Measurements from ENCODE around the gene EVC.
"Not testable (repeated sequence)": the region's sequence is repeated elsewhere in the genome, so short reads cannot be mapped to it uniquely, and the experiment has no call there.

The EVC gene

DNA sequence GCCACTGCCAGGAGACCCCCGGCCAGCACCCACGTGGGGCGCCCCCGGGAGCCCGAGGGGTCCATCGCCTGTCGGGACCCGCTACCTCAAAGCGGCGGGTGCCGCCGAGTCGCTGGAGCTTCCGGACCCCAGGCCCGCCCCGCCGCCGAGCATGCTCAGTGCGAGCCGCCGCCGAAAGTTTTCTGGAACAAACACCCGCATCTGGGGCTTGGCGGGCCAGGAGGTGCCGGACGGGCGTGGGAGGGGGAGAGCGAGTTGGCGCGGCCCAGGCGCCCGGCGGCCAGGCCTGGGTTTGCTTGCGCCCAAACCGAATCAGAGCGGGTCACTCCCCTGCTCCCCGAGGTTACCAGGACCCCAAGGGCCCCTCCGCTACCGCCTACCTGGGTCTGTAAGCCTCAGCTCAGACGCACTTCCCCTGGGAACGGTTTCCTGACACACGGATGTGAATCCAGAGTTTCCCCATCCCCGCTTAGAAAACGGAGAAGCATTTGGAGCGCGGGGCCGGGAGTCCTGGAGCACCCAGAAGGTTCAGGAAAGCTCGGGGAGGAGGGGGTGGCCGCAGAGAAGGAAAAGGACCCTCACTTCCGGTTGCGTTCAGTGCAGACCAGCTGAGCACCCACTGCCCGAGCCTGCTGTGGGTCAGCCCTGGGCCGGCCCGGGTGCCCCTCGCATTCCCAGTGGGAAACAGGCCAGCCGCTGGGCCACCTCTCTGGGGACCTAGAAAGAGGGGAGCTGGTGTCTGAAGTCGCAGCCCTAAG lies 2.4 kb upstream of the EVC start, which contains the start of gene EVC2:
EVC2 (minus strand) TSS at position 111 of the 758 bp plus-strand sequence; CDS start at position 65, 46 bp downstream.
- DNase-seq (ENCODE audit: low spot score), result no peak

DNA sequence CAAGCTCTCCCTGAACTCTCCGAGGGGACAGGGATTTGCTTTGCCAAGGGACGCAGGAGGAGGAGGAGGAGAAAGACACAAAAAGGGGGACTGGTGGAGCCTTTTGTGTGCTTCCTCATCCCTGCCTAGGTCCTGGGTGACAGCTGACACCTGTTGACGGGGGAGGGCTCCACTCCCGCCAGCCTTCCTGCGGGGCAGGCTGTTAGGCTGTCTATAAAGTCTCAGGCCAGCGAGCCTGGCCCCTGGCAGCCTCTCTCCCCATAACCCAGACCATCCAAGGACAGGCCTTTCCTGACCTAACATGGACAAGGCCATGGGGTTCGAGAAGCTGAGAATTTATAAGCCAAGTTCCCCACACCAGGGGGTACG lies 1.8 kb upstream of the EVC start:
- no peak for DNase-seq (ENCODE audit: low spot score)

DNA sequence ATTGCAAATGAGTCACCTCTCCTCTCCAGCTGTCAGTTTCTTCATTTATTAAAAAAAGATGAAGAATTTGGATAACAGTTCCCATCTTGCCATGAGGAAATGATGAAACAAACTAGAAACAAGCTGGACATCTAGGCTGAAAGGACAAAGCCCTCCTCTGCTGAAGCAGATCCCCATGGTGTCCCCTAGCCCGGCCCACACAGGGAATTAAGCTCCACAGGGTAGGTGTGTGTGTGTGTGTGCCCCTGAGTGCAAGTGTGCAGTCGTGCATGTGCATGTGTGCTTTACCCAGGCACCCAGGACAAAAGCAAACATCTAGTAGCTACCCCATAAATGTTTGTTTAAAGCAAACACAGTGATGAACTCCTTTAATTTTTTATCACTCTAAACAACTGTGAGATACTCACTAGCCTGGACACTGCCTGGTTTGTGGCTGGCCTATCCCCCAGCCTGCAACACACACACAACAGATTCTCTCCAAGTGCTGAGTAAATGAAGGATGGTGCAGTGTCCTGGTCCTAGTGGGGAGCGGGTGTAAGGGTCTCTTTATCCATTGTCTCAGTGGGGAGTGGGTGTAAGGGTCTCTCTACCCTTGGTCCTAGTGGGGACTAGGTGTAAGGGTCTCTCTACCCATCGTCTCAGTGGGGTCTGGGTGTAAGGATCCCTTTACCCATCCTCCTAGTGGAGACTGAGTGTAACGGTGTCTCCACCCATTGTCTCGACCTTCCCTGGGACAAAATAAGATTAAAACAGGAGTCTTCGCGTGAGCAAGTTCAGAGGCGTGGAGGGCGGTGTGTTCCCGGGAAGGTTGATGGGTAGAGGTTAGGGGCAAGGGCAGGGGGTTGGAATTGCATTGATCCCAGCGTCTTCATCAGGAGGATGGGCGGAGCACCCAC lies 688 bp upstream of the EVC start:
- no peak for DNase-seq (ENCODE audit: low spot score)

DNA sequence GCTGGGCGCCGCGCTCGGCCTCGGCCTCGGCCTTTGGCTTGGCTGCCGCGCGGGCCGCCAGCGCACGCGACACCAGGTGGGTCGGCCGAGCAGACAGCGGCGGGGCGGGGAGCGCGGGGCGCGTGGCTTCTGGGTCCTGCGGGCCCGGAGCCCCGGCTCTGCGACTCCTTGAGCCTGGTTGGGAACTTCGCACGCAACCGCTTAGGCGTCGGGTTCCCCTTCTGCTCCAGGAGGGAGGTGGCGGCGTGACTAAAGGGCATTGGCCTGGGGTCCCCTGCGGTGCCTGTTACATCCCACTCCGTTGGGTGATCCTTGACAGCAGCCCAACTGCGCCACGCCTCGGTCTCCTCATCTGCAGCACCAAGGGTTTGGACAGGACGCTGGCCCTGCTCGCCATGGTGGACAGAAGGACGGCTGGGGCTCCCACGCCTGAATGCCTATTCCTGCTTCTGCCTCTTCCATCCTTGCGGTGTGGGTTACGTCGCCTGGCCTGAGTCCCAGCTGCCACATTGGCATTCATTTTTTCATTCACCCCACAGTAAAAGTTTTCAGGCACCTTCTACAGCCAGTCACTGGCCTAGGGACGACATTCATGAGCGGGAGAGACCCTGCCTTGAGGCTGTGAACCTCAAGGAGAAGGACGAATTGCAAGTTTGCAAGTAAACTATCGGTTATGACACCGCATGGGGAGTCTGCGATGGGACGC lies 631 bp downstream of the EVC start:
- DNase-seq (ENCODE audit: low spot score), result no peak

DNA sequence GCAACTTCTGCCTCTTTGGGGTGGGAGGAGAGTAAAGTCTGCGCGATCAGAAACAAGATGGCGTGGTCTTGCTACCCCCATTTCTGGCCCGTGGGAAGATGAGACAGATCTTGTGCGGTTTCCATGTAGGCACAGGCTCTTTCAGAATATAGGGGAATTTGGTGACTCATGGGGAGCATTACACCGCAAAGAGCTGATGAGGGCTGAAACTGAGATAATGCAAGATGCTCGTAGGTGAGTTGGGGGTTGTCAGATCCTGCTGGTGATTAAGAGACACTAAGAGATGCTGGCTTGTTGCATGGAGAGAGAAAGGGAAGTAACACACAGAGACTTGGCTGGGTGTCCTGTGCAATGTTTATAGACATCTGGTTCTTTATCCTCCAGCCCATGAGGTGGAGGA lies 1.5 kb downstream of the EVC start:
- no peak for DNase-seq (ENCODE audit: low spot score)

DNA sequence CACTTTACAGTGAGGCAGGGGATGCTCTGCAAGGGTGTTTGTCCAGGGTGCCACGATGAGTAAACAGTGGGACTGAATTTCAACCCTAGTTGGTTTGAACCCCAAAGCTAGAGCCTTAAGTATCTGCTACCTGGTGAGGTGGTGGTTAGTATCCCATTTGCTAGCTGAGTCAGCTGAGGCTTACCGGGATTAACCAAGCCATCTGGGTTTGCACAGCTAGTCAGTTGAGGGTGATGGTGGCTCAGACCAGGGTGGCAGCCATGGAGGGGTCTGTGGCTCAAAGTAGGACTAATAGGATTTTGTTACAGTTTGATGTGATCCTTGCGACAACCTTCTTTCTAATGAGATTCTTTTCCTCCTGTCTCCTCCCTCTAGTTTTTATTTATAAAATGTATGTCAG lies 1.9 kb downstream of the EVC start:
- no peak for DNase-seq (ENCODE audit: low spot score)

DNA sequence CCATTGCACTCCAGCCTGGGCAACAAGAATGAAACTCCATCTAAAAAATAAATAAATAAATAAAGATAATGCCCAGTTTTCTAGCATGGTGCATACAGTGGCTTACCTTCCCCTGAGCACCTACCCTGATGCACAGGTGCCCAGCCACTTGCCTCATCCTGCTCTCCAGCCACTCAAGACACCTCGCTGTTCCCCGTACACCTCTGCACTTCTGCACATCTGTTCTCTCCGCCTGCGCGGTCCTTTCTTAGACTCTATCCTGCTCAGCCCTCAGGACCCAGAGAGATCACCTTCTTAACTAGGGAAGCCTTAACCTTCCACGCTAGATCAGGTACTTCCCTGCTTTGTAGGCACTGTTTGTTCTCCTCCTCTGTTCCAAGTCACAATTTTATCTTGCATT lies 2.9 kb downstream of the EVC start:
- no peak for DNase-seq (ENCODE audit: low spot score)

DNA sequence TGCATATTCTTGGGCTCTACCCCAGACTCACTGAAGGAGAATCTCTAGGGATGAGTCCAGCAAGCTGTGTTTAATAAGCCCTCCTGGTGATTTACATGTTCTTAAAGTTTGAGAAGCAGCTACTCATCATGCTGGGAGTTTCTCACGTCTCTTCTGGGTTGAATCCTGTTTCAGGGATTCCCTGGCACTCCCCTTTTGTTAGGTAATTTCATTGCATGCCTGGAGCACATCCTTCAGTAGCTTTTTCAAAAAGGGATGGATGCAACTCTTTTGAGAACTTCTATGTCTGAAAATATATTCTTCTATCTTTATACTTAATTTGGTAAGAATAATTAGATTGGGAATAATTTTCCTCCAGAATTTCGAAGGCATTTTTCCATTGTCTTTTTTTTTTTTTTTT lies 4.4 kb downstream of the EVC start:
- no peak for DNase-seq (ENCODE audit: low spot score)

DNA sequence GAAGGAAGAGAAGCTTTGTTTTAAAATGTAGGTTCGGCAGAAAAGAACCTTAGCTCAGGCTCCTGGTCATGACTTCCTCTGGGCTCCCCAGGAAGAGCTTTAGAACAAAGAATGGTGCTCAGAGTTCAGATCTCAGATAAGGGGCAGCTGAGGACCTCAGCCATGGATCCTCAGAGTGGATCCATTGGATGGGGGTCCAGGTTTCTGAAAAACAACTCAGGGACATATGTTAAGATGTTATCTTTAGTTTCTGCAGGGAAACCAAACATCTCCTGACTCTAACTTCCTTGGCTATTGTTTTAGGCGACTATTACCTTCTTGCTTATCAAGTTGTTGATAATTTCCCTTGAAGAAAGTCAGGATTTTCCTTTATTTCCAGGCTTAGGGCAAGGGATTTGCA lies 5.4 kb downstream of the EVC start:
- no peak for DNase-seq (ENCODE audit: low spot score)

DNA sequence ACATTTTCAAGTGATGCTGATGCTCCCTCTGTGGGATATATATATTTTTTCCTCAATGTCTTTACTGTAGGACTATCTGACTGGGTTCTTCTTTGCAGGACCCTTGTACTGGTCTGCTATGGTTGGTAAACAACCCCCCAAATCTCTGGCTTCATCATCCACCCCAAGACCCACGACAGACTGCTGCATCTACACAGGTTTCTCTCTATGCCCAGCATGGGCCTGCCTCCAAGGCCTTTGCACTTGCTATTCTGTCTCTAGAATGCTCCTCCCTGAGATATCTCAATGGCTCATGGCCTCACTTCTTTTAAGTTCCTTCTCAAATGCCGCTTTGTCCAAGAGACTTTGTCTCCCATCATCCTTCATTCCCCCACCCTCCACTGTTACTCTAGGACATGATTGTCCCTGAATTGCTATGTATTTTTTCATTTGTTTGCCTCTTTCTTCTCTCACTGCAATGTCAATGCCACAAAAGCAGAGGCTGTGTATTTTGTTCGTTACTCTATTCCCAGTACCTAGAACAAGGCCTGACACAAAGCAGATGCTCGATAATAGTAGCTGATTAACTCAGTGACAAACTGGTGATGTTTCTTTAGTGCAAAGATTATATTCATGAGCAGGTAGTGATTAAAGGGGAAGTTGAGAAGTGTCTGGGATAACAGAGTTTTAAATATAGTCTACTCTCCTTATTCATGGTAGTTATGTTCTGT lies 6.6 kb downstream of the EVC start:
- DNase-seq (ENCODE audit: low spot score), result no peak

DNA sequence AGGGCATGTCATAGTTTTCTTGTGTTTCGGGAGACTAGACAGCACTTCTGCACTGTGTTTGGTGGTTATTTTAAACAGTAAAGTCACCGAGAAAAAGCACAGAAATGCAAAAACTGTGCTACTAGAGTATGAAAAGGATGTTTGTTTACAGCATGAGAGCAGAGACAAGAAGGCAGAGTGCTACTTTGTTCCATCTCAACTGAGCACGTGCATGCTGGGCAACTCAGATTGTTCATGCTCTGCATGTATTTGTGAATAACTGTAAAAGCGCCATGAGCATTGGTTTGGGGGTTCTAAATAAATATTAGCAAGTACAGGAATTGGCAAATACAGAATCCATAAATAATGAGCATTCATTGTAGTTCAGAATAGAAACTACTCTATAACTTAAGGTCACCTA lies 7.4 kb downstream of the EVC start:
- DNase-seq (ENCODE audit: low spot score), result no peak

DNA sequence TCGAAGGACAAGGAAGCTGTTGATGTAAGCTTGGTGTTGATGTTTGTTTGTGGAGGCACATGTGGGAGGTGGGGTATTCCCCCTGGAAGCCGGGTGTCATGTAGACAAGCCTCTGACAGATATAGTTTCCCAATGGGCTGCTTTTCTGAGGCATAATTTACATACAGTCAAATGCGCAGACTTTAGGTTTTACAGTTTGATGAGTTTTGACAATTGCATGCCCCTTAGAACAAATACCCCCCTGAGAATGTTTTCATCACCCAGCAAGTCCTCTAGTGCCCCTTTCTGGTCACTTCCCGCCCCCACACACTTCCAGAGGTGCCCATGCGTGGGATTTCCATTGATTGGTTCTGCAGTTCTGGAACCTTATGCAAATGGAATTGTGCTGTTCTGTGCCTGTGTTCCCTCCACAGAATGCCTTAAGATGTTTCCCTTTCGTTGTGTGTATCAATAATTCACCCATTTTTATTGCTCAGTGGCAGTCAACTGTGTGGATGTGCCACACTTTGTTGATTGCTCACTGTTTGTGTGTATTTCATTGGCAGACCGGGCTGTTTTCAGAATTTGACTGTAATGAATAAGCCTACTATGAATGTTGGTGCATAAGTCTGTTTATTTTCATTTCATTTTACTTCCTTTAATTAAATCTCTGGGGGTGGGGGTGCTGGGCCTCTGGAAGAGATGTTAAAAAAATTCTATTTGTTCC lies 8.5 kb downstream of the EVC start:
- no peak for DNase-seq (ENCODE audit: low spot score)

DNA sequence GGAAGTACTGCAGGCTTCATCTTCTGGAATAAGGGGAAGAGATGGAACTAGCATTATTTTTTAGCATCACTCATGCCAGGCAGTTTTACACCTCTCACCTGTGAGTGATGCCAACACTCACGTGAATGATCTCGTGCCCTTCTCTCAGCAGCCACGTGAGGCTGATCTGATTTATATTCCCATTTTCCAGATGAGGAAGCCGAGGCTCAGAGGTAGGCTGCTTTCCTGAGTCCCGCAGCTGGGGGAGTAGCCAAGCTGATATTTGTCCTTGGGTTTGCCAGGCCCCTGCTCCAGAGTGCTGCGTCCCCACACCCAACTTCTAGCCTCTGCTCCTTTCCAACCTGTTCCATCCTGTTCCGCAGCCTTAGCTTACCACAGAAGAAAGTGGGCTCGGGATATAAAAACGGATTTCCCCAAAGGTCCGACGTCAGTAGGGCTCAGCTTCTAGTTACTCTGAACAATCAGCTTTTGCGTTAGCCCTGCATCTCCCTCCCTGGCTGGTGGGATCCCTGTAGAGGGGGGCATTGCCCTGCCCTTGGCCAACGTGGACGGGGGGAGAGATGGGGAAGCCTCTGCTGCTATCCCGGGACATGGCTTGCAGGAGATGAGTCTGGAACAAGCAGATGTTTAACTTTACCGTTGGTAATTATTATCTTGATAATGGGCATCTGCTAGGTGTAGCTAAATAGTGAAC lies 9.3 kb downstream of the EVC start:
- DNase-seq (ENCODE audit: low spot score), result no peak

DNA sequence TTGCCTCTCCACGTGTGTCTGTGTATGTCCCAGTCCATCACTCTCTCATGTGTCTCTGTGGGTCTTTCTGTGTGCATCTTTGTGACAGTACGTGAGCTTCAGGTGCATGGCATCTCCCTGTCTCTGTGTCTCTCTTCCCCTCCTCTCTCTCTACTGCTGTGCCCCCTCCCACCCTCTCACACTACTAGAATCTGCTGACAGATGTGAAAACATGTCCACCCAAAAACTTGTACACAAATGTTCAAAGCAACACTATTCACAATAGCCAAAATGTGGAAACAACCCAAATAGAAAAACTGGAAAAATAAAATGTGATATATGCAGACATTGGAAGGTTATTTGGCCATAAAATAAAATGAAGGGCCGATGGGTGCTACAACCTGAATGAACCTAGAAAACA lies 10.0 kb downstream of the EVC start:
- DNase-seq (ENCODE audit: low spot score), result no peak

DNA sequence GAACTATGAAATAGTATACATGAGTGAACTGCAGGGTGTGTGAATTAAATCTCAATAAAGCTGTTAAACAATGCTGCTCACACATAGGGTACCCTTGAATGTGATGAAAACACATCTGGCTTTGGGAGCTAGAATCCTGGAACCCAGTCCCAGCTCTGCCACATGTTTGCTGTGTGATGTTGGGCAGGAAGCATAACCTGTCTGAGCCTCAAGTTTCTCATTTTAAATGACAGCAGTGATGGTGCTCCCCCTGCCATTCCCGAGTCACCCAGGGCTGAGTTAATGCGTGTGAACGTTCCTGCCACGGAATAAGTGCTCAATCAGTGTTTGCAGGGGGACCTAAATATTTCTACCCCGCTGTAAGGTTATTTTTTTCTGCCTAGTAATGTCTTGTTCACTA lies 10.9 kb downstream of the EVC start:
- no peak for DNase-seq (ENCODE audit: low spot score)

DNA sequence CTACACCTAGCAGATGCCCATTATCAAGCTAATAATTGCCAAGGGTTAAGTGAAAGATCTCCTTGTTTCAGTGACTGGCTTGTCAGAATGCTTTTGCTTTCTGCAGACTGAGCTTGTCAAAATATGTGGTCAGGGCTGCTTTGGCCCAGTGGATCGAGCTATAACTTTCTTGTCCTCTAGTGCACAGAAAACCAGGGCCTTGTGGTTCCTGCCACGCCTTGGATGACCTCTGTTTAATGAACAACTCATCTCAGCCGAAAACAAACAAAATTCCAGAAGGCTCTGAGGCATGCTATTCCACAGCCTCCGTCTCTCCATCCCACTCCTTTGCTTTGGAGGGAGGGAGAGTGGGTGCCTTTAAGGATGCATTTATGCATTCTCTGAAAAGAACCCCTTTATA lies 11.3 kb downstream of the EVC start:
- no peak for DNase-seq (ENCODE audit: low spot score)

DNA sequence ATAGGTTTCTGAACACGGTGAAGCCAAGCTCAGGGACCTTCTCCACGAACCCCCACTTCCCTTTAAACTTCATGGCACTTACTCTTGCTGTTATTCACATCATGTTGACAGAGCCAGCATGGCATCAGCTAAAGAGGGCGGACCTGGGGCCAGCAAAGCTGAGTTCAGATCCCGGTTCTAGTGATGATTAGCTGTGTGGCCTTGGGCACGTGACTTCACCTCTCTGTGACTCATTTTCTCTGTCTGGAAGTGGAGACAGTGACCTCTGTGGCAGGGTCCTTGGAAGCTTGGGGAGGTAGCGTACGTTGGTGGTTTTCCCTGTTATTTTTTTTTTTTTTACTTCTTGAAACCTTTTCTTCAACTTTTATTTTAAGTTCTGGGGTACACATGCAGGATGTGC lies 13.4 kb downstream of the EVC start:
- DNase-seq (ENCODE audit: low spot score), result no peak

DNA sequence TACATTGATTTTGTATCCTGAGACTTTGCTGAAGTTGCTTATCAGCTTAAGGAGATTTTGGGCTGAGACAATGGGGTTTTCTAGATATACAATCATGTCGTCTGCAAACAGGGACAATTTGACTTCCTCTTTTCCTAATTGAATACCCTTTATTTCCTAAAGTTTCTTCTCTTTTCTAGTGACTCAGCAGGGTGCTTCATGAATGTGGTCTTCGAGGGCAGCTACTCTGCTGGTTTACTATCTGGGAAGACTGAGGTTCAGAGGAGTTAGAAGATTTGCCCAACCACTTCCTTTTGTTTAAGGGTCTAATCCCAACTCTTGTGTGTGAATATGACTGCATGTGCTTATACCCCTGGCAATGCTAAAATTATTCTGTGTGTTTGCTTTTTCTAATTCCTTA lies 17.4 kb downstream of the EVC start:
- not testable (repeated sequence) for DNase-seq (ENCODE audit: low spot score)

DNA sequence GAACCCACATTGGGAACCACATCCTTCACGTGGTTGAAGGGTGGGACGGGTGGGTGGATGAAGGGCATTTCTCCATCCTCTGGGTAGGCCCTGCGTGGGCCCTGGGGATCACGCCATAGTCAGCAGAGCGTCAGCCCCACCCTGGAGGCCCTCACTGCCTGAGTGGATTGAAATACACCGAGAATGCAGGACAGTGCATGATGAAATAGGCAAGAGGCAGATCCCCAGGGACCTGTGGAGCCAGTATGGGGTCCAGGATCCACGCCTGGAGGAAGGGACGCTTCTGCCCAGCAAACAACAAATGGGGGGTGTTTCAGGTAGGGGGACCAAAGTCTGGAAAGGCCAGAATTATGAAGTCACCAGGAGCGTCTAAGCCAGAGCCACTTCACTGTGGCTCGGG lies 19.4 kb downstream of the EVC start:
- DNase-seq (ENCODE audit: low spot score), result no peak

DNA sequence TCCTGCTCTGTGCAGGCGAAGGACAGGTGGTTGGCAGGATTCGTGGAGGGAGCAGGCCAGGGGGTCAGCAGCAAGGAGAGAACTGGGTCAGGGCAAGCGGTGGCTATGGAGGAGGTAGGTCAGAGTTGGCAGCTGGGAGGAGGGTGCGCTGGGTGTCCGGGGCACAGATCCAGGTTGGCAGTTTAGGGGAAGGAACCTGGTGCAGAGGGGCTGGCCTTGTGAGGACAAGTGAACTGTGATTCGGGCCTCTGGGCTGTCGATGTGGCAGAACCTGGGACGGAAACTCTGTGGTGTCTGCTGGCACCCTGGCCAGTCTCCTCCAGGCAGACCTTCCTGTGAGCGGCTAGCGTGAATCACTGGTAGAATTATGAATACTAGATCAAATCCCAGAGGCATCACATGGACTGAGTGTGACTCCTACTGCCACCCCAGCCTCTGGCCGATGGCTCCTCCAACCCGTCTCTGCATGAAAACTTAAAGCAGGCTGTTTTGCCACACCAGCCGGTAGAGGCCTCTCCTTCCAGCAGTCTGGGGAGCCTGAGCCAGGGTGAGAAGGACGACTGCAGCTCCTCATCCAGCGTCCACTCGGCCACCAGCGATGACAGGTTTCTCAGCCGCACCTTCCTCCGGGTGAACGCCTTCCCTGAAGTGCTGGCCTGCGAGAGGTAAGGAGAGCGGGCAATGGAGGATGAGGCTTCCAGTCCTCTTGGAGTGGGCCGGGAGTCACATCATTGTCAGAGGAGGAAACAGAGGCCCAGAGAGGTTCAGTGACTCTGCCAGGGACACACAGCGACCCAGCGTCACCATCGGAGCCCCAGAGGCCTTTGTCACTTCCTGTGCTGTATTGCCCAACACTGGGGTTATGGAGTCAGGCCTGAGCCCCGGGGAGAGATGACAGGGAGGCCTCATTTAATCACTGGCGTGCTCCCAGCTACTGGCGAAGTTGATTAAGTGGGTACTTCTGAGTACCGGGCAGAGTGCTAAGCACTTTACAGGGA lies 20.3 kb downstream of the EVC start:
- DNase-seq (ENCODE audit: low spot score), result no peak
